Activated naive CD4-positive, alpha-beta T cell treated with anti-CD3 and anti-CD28 coated beads, Interleukin-2, amount 50 U/mL, for 16 hours (primary cell): Measurements from ENCODE around the gene DCTN3.

Experiments
- DNase-seq: peaks from one replicate; pipeline ENCODE4 v3.0.0-alpha.2; 2020

The DCTN3 gene

GRCh38 chr9:34620061-34620994, at the start of gene DCTN3:
Gene DCTN3, minus strand, starts transcription at chr9:34620495. Its CDS starts 31 bp downstream, at chr9:34620464.
- peak; percentile 91 for DNase-seq

DNA sequence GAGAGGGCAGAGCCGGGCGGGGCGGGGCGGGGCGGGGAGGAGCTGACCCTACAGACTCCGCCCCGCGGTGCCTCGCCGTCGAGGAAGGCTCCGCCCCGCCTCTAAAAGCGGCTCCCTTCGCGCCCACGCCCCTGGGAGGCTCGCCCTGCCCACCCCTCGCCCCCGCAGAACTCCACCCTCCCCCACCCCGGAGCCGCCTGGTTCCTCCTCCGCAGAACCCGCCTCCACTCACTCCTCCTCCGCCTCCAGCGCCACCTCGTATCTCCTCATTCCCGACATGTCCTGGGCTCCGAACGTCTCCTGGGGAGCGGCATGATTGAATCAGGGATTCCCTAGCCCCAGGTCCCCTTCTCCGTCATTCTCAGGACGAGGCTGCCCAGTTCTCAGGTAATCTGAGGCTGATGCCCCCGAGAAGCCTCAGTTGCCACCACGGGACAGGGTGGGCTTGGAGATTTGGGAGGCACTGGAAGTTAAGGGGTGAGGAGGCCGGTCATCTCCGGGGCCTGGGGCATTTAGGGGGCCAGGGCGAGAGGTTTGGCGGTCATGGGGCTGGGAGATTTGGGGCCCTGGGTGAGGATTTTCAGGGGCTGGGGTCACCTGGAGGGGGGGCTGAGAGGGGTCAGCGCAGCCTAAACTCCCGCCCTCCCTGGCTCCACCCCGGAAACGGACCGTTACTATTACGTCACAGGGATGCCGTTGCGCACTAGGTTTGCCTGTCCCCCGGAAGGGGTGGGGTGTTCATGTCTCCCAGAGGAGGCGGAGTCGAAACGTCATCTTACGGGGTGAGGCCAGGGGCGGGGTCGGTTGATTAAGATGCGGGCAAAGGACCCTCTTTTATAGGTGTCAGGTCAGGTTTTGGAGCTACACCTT, 45.3 kb upstream of the DCTN3 start:
- DNase-seq = peak; percentile 79

GRCh38 chr9:34665067-34665380, 44.7 kb upstream of the DCTN3 start:
- no peak for DNase-seq

DNA sequence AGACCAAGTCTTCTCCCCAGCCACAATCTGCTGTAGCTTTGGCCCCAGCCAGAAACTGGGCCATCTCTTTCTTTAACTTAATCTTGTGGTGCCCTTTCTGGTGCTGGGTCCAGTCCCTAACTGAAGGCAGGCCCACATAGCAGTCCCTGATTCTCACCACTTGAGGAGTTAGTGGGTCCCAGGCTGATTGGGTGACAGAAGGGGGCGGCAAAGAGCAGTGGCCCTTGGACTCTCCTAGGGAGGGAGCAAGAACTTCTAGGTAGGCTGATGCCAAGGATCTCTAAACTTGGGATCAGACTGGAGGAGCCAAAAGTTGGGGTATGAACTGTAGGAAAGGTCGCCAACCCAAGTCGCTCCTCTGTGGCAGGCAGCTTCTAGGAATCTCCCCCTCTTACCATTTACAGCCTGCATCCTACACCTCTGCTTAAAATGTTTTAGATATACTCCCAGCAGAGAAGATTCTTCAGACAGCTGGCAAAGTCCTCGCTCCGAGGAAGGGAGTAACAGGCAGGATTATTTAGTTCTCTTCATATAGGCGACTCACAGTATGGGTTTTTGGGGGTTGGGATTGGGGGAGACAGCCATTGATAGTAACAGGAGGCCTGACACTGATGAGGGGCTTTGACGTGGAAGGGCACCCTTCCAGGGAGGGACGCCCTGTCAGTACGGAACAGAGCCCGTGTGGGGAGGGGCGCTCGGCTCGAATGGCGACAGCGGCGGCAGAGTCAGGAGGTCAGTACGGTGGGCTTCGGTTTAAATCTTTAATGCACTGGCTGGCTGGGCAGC, 44.2 kb upstream of the DCTN3 start:
- DNase-seq = peak; percentile 62

DNA sequence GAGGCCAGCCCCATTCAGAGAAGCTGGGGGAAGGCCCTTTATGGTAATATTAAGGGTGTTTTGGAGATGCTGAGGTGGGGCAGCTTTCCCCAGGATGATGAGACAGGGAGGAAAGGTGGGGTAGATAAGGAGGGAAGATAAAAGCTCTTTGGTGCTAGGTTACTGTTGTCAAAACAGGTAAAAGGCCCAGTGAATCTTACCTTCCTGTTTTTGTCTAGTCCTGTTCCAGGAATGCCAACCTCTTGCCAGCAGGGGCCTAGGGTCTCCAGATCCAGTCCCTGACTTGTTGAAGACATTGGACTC, 43.0 kb upstream of the DCTN3 start:
- no peak for DNase-seq

- no peak for DNase-seq
These were observed 42.4 kb upstream of the DCTN3 start, which contains the start of gene CCL27 for GRCh38 chr9:34662526-34663302. Gene CCL27, minus strand, starts transcription at chr9:34662657. Its CDS starts 24 bp downstream, at chr9:34662633.

GRCh38 chr9:34659592-34660253, 39.4 kb upstream of the DCTN3 start:
- DNase-seq = no peak

DNA sequence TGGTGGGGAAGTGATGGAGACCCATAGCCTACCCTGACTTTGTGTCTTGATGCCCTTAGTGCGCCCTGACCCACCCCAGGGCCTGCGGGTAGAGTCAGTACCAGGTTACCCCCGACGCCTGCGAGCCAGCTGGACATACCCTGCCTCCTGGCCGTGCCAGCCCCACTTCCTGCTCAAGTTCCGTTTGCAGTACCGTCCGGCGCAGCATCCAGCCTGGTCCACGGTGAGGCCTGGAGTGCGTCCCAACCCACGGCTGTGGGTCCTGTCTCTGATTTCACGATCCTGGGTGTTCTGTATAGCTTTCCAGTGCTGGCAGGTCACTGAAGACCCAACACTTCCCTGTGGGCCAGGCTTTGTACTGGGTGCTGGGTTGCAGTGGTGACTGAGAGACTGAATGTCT, 38.2 kb upstream of the DCTN3 start:
- no peak for DNase-seq

DNA sequence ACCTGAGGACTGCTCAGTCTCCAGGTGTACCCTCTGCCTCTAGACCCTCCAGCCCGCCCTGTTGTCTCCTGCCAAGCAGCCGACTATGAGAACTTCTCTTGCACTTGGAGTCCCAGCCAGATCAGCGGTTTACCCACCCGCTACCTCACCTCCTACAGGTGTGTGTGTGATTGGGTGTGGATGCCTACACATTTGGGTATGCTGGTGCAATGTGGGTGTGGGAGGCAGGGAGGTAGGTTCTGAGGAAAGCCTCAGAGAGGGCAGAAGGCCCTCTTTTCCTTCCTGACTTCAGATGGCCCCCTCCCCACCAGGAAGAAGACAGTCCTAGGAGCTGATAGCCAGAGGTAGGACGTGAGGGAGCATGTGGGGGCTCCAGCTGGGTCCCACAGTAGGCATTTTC, 36.7 kb upstream of the DCTN3 start:
- DNase-seq = no peak

- no peak for DNase-seq
These were observed 35.1 kb upstream of the DCTN3 start for GRCh38 chr9:34655394-34655793.

DNA sequence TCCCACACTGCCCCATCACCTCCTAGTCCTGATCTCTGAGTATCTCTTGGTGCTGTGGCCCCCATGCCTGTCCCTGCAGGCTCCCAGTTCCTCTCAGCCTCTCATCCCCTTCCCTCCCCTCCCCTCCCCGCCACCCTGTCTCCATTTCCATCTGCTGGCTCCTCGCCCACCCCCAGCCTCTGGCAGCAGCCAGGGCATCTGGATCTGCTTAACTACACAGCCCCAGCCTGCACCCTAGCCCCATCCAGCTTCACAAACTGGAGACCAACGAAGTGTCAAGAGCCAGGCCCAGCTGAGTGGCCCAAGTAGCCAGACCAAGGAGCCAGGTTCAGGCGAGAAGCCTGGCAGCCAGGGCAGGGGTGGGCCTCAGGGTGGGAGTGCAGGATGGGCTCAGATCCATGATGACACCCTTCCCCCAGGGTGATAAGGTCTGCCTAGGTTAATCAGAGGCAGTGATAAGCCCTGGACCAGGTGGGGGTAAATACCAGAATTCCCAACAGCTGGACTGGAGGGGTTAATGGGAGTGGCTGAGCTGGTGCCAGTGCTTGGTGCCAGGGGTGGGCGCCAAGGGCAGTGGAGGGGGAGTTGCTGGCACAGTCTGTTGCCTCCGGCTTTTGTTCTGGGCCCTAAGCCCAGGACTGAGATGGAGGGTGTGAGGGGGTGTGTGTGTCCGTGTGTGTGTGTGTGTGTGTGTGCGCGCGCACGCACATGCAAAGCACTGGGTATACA, 34.2 kb upstream of the DCTN3 start:
- no peak for DNase-seq

DNA sequence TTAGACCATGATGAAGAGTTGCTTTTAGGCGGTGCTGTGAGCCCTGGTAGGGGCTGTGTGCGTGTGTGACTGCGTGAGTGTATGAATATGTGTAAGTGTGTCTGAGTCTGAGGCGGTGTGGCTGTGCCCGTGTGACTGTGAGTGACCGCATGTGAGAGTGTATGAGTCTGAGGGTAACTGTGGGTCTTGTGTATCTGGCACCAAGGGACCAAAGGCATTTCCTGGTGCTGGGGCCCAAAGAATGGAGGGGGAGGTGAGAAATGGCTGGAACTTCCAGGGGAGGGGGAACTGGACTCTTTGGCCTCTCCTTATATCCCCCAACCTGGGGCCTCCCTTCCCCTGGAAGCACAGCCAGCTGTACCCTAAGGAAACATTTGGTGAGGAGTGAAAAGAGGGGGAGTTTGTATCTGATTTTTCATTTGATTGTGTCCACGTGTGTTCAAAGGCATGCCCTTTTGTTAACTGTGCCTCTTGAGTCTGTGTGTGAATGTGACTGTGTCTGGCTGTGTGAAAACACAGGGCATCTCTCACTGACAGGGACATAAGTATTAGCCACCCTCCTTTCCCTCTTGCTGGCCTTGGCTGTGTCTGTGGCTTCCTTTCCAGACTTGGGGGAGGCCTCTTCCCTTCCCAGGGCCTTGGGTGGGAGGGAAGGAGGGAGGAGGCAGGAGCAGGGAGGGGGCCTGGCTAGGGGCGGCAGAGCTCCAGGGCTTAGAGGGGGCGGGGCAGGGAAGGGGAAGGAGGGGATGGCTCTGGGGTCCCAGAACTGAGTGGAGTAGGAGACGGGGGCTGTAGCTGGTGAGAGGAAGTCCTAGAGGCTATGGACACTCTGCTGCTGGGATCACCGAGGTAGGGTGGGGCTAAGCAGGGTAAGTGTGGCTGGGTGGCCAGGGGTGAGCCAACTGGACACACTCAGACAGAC, 33.1 kb upstream of the DCTN3 start:
- no peak for DNase-seq

GRCh38 chr9:34652602-34653000, 32.3 kb upstream of the DCTN3 start:
- DNase-seq = no peak

DNA sequence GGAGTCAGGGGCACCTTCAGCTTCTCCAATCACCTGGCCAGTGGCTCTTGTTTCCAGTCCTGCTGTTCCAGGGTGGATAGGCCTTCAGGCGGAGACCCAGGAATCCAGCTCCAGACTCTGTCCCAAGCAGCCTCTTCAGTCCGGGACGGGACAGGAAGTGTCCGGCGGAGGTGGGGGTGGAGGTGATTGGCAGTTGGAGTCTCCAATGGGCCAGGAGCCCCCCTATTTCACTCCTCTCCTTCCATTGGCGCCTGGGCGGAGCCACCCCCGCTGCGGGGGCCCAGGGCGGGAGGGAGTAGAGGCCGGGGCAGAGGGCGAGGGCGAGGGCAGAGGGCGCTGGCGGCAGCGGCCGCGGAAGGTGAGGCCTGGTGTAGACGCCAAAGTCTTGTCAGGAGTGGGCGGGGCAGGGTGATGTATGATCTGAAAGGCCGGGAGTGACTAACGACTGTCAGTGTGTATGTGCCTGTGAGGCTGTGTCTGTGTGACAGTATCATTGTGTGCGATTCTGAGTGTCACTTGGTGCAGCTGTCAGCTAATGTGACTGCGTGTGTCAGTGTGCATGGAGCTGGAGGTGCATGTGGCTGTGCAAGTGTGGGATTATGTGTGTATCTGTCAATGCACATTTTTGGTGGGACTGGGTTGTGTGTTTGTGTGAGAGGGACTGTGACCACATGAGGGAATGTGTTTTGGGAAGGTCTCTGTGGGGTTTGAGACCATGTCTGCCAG, 31.7 kb upstream of the DCTN3 start, which contains the start of gene IL11RA:
Gene IL11RA, plus strand, starts transcription at position 310 of the 726 bp plus-strand sequence. CDS start 3,033 bp downstream, outside the sequence.
- DNase-seq = peak; percentile 62

DNA sequence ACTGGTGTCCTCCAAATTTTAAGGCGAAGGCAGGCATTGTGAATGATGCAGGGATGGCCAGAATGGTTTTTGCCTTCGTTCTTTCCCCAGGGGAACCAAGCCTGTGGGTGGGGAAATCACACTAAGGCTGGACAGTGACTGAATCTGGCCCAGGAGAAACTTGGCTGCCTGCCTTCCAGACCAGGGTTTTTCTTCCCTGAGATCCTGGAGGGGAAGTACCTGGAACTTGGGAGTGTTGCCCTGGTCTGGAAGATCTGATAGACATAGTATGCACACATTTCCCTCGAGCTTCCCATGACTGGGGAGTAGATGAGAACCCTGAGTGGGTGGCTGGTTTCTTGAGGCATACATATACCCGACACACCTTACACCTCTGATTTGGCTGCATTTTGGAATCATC, 31.0 kb upstream of the DCTN3 start:
- no peak for DNase-seq

- DNase-seq = no peak
These were observed 30.5 kb upstream of the DCTN3 start for GRCh38 chr9:34650816-34651215.

DNA sequence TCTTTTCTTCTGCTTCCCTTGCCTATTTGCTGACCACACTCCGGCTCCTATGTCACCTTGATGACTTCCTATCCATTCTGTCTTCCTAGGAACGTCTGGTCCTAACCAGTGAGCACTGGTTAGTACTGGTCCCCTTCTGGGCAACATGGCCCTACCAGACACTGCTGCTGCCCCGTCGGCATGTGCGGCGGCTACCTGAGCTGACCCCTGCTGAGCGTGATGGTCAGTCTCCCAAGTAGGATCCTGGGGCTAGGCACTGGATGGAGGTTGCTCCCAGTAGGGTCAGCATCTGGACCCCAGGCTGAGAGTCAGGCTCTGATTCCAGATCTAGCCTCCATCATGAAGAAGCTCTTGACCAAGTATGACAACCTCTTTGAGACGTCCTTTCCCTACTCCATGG, 28.4 kb upstream of the DCTN3 start:
- DNase-seq = no peak

GRCh38 chr9:34647651-34648050, 27.4 kb upstream of the DCTN3 start:
- DNase-seq = no peak

GRCh38 chr9:34647084-34647403, 26.7 kb upstream of the DCTN3 start:
- no peak for DNase-seq
